Measurements from ENCODE around the gene AMFR.
"Not testable (repeated sequence)": the region's sequence is repeated elsewhere in the genome, so short reads cannot be mapped to it uniquely, and the experiment has no call there.

Gene AMFR

GRCh38 chr16:56423584-56424403 lies 1.6 kb downstream of the AMFR start:
- no peak for DNase-seq

- no peak for DNase-seq
Measured at GRCh38 chr16:56422896-56423441, 2.4 kb downstream of the AMFR start.

DNA sequence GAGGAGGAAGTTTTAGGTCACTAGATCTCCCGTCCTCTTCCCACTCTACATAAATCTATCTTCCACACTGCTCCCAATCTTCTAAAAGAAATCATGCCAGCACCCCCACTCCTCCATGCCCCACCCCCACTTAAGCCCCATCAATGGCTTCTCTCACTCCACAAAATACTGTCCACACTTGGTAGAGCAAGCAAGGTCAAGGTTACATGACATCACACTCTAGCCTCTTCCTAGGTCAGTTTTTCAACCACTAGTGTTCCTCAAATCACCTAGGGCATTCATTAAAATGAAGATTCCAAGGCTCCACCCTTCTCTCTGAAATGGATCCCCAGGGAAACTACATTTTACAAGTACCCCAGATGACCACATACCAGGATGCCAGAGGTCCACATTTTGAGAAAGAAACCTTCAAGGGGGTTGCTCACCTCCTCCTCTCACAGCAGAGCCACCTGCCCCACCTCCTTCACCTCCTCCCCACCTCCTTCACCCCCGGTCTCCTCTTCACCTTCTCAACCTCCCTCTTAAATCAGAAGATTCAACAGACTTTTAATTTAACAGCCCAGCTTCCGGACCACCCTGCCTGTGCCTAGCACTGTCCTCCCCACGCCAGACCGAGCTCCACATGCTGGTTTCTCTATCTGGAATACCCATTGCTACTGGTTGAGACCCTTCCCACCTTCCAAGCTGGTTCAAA lies 3.2 kb downstream of the AMFR start:
- DNase-seq = no peak

- DNase-seq = no peak
Measured at GRCh38 chr16:56421313-56421712, 4.0 kb downstream of the AMFR start.

DNA sequence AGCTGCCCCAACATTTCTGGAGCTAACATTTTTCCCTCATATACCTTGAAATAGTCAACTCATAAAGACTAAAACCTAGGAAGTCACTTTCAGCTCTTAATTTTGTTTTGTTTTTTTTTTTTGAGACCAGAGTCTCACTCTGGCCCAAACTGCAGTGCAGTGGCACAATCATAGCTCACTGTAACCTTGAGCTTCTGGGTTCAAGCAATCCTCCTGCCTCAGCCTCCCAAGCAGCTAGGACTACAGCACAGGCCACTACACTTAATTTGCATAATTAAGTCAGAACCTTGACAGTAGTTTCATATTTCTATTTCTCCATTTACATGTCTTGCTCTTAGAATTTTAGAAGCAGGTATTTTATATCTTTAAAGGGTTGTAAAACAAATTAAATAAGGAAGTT lies 4.7 kb downstream of the AMFR start:
- DNase-seq = no peak

GRCh38 chr16:56419740-56420548 lies 5.4 kb downstream of the AMFR start:
- no peak for DNase-seq

GRCh38 chr16:56417138-56417537 lies 8.2 kb downstream of the AMFR start:
- no peak for DNase-seq

GRCh38 chr16:56415875-56416274 lies 9.5 kb downstream of the AMFR start:
- no peak for DNase-seq

DNA sequence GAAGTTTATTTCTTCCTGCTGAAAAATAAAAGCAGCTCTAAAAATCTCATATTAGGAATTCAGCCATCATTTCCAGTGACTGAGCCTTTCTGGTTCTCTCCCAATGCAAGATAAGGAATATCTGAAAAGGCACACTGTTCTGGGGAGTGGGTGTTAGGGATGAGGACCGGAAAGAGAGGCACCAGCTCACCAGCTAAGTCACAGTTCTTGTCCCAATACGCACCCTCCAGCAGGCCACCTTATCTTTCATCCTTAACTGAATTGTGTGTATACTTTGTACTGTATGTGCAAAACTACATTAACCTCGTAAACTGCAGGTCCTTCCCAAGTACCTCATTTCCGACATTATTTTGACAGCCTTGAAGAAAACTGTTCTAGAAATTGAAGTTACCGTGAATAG lies 11.0 kb downstream of the AMFR start:
- no peak for DNase-seq

- DNase-seq = no peak
Measured at GRCh38 chr16:56413381-56413780, 12.0 kb downstream of the AMFR start.

DNA sequence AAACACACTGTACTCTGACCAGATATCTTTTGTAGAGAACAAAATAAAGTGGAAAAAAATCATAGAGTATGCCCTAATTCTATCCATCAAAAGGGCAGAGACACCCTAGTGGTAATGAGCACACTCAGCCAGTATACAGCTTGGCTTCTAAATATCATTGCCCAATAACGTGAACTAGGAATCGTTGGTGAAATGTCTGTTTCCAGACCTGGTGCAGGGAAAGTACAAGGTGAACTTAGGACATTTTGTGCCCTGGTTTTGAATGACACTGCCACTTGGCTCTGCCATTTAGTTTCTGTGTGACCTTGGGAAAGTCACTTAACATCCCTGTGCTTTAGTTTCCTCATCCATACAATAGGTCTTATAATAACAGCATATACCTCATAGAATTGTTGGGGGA lies 13.7 kb downstream of the AMFR start:
- DNase-seq = no peak

DNA sequence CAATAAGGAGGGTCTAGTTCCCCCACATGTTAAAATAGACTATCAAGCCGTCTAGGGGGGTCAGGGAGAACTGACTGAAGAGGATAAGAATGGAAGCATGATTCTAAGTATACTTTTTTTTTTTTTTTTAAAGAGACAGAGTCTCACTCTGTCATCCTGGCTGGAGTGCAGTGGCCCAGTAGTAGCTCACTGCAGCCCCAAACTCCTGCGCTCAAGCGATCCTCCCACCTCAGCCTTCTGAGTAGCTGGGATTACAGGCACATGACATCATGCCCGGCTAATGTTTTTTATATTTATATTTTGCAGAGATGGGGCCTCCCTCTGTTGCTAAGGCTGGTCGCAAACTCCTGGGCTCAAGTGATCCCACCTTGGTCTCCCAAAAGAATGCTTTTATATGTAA lies 14.2 kb downstream of the AMFR start:
- no peak for DNase-seq

DNA sequence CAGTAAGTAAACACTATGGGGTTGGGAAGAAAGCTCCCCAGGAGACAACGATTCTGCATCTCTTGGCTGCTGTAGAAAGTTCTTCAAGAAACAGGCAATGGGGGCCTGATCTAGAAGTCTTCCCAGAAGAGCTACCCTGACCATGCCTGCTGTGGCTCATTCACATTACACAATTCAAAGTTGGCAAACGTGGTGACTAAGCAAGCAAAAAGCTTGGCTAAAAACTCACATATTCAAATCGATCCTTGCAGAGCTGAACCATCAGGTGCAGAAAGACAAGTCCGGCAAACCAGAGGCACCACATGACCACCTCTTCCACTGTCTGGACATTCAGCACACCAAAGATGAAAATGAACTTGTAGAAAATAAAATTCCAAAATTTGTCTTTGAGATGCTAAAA lies 16.1 kb downstream of the AMFR start:
- DNase-seq = no peak

GRCh38 chr16:56408379-56409098 lies 16.8 kb downstream of the AMFR start:
- no peak for DNase-seq

GRCh38 chr16:56405977-56406672 lies 19.2 kb downstream of the AMFR start:
- DNase-seq = no peak

DNA sequence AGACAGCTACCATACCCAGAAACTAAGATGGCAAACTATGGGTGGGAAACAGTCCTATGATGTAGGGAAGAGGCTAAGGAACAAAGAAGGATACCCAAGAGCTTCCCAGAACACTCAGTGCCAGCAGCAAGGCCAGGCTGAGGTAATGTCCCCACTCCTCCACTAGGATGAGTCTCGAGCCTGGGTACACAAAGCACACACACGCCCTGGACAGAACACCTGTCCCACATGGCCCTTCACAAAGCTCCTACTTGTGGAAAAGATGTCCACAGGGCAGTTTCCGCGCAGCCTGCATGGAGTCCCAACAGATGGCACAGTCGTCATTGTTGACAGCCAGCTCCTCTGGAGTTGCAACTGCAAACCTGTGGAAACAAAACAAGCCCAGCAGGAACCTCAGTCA lies 23.9 kb downstream of the AMFR start:
- no peak for DNase-seq

DNA sequence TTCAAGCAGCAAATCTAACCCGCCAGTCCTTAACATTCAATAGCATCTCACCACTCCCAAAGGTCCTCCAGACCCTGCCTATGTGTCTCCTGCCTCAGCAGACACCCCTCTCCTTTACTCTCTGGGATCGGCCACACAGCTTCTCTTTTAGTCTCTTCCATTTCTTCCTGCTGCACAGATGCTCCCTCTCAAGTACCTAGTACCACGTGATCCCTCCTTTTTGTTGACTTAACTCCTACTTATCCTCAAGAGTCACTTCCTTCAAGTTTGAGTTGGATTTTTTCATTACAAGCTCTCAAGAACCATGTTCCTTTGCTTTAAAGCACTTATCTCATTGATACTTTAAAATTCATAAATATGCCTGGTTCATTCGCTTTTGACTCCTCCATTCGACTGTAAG lies 24.9 kb downstream of the AMFR start:
- DNase-seq = no peak

- no peak for DNase-seq
Measured at GRCh38 chr16:56399486-56399885, 25.9 kb downstream of the AMFR start.

DNA sequence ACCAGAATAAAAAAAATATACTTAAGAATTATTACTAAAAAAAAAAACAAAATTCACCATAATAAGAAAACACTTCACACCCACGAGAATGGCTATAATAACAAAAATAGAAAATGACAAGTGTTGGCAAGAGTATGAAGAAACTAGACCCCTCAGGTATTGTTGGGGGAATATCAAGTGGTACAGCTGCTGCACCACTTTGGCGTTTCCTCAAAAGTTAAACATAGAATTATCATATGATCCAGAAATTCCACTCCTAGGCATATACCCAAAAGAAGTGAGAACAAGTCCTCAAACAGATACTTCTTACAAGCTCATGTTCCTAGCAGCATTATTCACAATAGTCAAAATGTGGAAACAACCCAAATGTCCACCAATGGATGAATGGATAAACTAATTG lies 26.3 kb downstream of the AMFR start:
- no peak for DNase-seq

DNA sequence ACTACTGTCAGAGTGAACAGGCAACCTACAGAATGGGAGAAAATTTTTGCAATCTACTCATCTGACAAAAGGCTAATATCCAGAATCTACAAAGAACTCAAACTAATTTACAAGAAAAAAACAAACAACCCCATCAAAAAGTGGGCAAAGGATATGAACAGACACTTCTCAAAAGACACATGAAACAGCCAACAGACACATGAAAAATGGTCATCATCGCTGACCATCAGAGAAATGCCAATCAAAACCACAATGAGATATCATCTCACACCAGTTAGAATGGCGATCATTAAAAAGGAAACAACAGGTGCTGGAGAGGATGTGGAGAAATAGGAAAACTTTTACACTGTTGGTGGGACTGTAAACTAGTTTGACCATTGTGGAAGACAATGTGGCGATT lies 28.6 kb downstream of the AMFR start:
- not testable (repeated sequence) for DNase-seq

DNA sequence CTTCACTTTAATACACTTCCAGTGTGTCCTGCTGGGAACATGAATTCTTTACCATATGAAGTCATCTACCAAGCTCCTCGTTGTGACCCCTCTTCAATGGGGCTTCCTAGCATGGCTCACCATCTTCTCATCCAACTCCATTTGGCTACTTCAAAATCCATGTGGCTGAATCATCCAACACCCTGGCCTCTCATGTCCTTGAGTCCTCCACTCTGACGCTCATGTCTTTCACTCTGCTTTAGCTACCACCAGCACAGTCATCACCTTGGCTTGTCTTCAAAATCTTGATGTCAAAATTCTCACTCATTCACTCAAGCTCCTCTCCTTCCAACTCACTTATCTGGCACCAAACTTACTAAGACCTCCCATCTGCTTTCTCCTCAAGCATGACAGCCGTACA lies 35.8 kb downstream of the AMFR start:
- DNase-seq = no peak

GRCh38 chr16:56388209-56388608 lies 37.1 kb downstream of the AMFR start:
- no peak for DNase-seq

All from activated CD4-positive, alpha-beta T cell treated with anti-CD3 and anti-CD28 coated beads, Interleukin-2, amount 50 U/mL, for 4 hours (primary cell).